ENCODE results near the gene ENOX1.

ENOX1 gene

GRCh38 chr13:43411211-43411610 is 375.6 kb downstream of the ENOX1 start:
- no peak for DNase-seq (ENCODE audit: low read depth)
- no peak for TF ChIP-seq CTCF (conservative IDR thresholded peaks at IDR 0.05; ENCODE audit: low read length)
- no peak overlapping the region for H3K4me3 ChIP-seq (ENCODE audit: low read length)

- TF ChIP-seq CTCF (conservative IDR thresholded peaks at IDR 0.05; ENCODE audit: low read length) = no peak
- H3K4me3 ChIP-seq (ENCODE audit: low read length) = no peak overlapping the region
- no peak for DNase-seq (ENCODE audit: low read depth)
Measured at GRCh38 chr13:43408274-43408673, 378.5 kb downstream of the ENOX1 start.

GRCh38 chr13:43407023-43407581 is 379.7 kb downstream of the ENOX1 start:
- no peak overlapping the region for H3K4me3 ChIP-seq (ENCODE audit: low read length)
- no peak for TF ChIP-seq CTCF (conservative IDR thresholded peaks at IDR 0.05; ENCODE audit: low read length)
- no peak for DNase-seq (ENCODE audit: low read depth)

- DNase-seq (ENCODE audit: low read depth) = peak; percentile 63
Measured at GRCh38 chr13:43405457-43405856, 381.3 kb downstream of the ENOX1 start.

GRCh38 chr13:43402380-43402779 is 384.4 kb downstream of the ENOX1 start:
- TF ChIP-seq CTCF (conservative IDR thresholded peaks at IDR 0.05; ENCODE audit: low read length) = no peak
- H3K4me3 ChIP-seq (ENCODE audit: low read length) = no peak overlapping the region

More at GRCh38 chr13:43405457-43405856, 381.3 kb downstream of the ENOX1 start:
- no peak overlapping the region for H3K4me3 ChIP-seq (ENCODE audit: low read length)
- no peak; the same call in 1 of the 2 replicates for TF ChIP-seq CTCF (conservative IDR thresholded peaks at IDR 0.05; ENCODE audit: low read length)

GRCh38 chr13:43401361-43401760 is 385.4 kb downstream of the ENOX1 start:
- no peak overlapping the region for H3K4me3 ChIP-seq (ENCODE audit: low read length)
- DNase-seq (ENCODE audit: low read depth) = no peak
- no peak for TF ChIP-seq CTCF (conservative IDR thresholded peaks at IDR 0.05; ENCODE audit: low read length)

More at GRCh38 chr13:43402380-43402779, 384.4 kb downstream of the ENOX1 start:
- no peak for DNase-seq (ENCODE audit: low read depth)

GRCh38 chr13:43397111-43397510 is 389.7 kb downstream of the ENOX1 start:
- H3K4me3 ChIP-seq (ENCODE audit: low read length) = no peak overlapping the region
- TF ChIP-seq CTCF (conservative IDR thresholded peaks at IDR 0.05; ENCODE audit: low read length) = no peak
- peak; percentile 82 for DNase-seq (ENCODE audit: low read depth)
